ENCODE results near the gene FXR2. TPM values are rescaled to one million over a fixed set of nuclear protein-coding genes. Genes with fewer than 3 reads are reported as not detected.

The FXR2 gene
- total and polyA plus RNA-seq, 4 donors, result 6.8 to 18.3 (median 14.8) TPM

- peak; percentile 6 for TF ChIP-seq CTCF (IDR thresholded peaks at IDR 0.05; ENCODE audit: low read depth, low read length, missing input control)
- no peak for TF ChIP-seq RAD21 (IDR thresholded peaks at IDR 0.05)
- H3K27ac ChIP-seq (ENCODE audit: low read depth in 1 of 2, low read length in 2 of 2), result peak within 1 kb of the TSS; percentile 57 to 74
Measured at GRCh38 chr17:7548585-7549400, 65.9 kb downstream of the FXR2 start, which contains the start of gene TNFSF12. TSS of gene TNFSF12 (plus strand) at chr17:7549058. CDS start at chr17:7549154, 96 bp downstream.

GRCh38 chr17:7544911-7545310 is 69.8 kb downstream of the FXR2 start:
- WGBS, result 69% methylated on average over 6 of the region's 6 CpGs
- H3K27ac ChIP-seq (ENCODE audit: low read depth in 1 of 2, low read length in 2 of 2), result no peak overlapping the region
- no peak overlapping the region for H3K4me3 ChIP-seq (ENCODE audit: low read depth in 1 of 3, low read length in 3 of 3)
- TF ChIP-seq NR2F2 (IDR thresholded peaks at IDR 0.05) (no peak), RXRA (IDR thresholded peaks at IDR 0.05) (no peak), TAF1 (conservative IDR thresholded peaks at IDR 0.05) (no peak), FOXA1 (IDR thresholded peaks at IDR 0.05) (no peak), MAX (IDR thresholded peaks at IDR 0.05) (no peak), JUND (IDR thresholded peaks at IDR 0.05) (no peak), ZBTB33 (IDR thresholded peaks at IDR 0.05) (no peak), YY1 (IDR thresholded peaks at IDR 0.05) (no peak), HNF4G (IDR thresholded peaks at IDR 0.05) (no peak), GABPA (IDR thresholded peaks at IDR 0.05 in 1 of 2, conservative IDR thresholded peaks at IDR 0.05 in 1 of 2) (no peak)
- H3K36me3 ChIP-seq (ENCODE audit: control insufficient read depth in 4 of 4, insufficient read depth in 3 of 4, low read depth in 1 of 4, low read length in 3 of 4), result no peaks in the 10 kb centered on the region
- H3K9ac ChIP-seq (ENCODE audit: low read depth in 1 of 2, low read length in 2 of 2), result no peak overlapping the region
- H3K4me1 ChIP-seq (ENCODE audit: control insufficient read depth in 4 of 4, insufficient read depth in 4 of 4, low read length in 3 of 4), result peaks cover 2 to 14% (median 8%) of the 10 kb centered on the region in 4 donors
- no peaks in the 10 kb centered on the region for H3K9me3 ChIP-seq (ENCODE audit: control insufficient read depth in 4 of 4, low read length in 3 of 4)
- no peak for DNase-seq (ENCODE audit: low spot score)
- H3K27me3 ChIP-seq (ENCODE audit: control insufficient read depth in 4 of 4, insufficient read depth in 4 of 4, low read length in 3 of 4), result no peaks in the 10 kb centered on the region

More at GRCh38 chr17:7548585-7549400, 65.9 kb downstream of the FXR2 start, which contains the start of gene TNFSF12:
- peaks cover 0 to 17% (median 8%) of the 10 kb centered on the region in 4 donors for H3K4me1 ChIP-seq (ENCODE audit: control insufficient read depth in 4 of 4, insufficient read depth in 4 of 4, low read length in 3 of 4)
- H3K4me3 ChIP-seq (ENCODE audit: low read depth in 1 of 3, low read length in 3 of 3), result peak within 1 kb of the TSS; percentile 59 to 66 (median 62)
- peak within 1 kb of the TSS; percentile 75 to 78 for H3K9ac ChIP-seq (ENCODE audit: low read depth in 1 of 2, low read length in 2 of 2)
- H3K36me3 ChIP-seq (ENCODE audit: control insufficient read depth in 4 of 4, insufficient read depth in 3 of 4, low read depth in 1 of 4, low read length in 3 of 4), result no peaks in the 10 kb centered on the region
- no peaks in the 10 kb centered on the region for H3K9me3 ChIP-seq (ENCODE audit: control insufficient read depth in 4 of 4, low read length in 3 of 4)
- DNase-seq (ENCODE audit: low spot score), result no peak
- no peaks in the 10 kb centered on the region for H3K27me3 ChIP-seq (ENCODE audit: control insufficient read depth in 4 of 4, insufficient read depth in 4 of 4, low read length in 3 of 4)
- 7% methylated on average over 65 of the region's 65 CpGs for WGBS

Small RNA genes lying within 50 kb of the gene (small RNA-seq; reads per million reads assigned to genes)
- not detected for gene CD68
- gene SNORA48, result not detected
- not detected for gene SNORD10

Other genes with a start within 250 kb of the FXR2 start
- gene TNK1, start 233.8 kb downstream of the FXR2 start, total RNA-seq, result 1 to 10 TPM in 1 of 2 donors, under 1 TPM in 1; 0.05 to 3.2 TPM
- gene TNK1, start 233.8 kb downstream of the FXR2 start, polyA plus RNA-seq, result 1 to 10 TPM; 1.9 to 3.5 TPM
- gene PLSCR3, start 220.4 kb downstream of the FXR2 start, total RNA-seq, result 1 to 10 TPM; 2.8 to 4.2 TPM
- gene PLSCR3, start 220.4 kb downstream of the FXR2 start, polyA plus RNA-seq, result 10 to 100 TPM in 1 of 2 donors, 1 to 10 TPM in 1; 4.0 to 10.9 TPM
- 100 to 1,000 TPM in 1 of 2 donors, 10 to 100 TPM in 1; 30.0 to 130 TPM for gene TMEM256, start 210.8 kb downstream of the FXR2 start, total RNA-seq
- 10 to 100 TPM; 95.6 to 99.8 TPM for gene TMEM256, start 210.8 kb downstream of the FXR2 start, polyA plus RNA-seq
- 1 to 10 TPM in 1 of 2 donors, under 1 TPM in 1; 0.47 to 1.3 TPM for gene NLGN2, start 207.1 kb downstream of the FXR2 start, total RNA-seq
- gene NLGN2, start 207.1 kb downstream of the FXR2 start, polyA plus RNA-seq, result 1 to 10 TPM in 1 of 2 donors, under 1 TPM in 1; 0.24 to 2.4 TPM
- gene SPEM1, start 194.6 kb downstream of the FXR2 start, total RNA-seq, result not detected
- not detected for gene SPEM1, start 194.6 kb downstream of the FXR2 start, polyA plus RNA-seq
- not detected for gene SPEM2, start 189.3 kb downstream of the FXR2 start, total RNA-seq
- gene SPEM2, start 189.3 kb downstream of the FXR2 start, polyA plus RNA-seq, result not detected
- not detected for gene SPEM3, start 186.0 kb downstream of the FXR2 start, total RNA-seq
- gene SPEM3, start 186.0 kb downstream of the FXR2 start, polyA plus RNA-seq, result not detected
- gene TMEM102, start 179.5 kb downstream of the FXR2 start, total RNA-seq, result 1 to 10 TPM; 1.6 to 2.9 TPM
- 1 to 10 TPM; 1.6 to 3.3 TPM for gene TMEM102, start 179.5 kb downstream of the FXR2 start, polyA plus RNA-seq
- gene FGF11, start 175.4 kb downstream of the FXR2 start, total RNA-seq, result under 1 TPM; 0.19 to 0.25 TPM
- gene FGF11, start 175.4 kb downstream of the FXR2 start, polyA plus RNA-seq, result under 1 TPM; 0.17 to 0.21 TPM
- 1 to 10 TPM; 4.2 to 7.4 TPM for gene CHRNB1, start 169.8 kb downstream of the FXR2 start, total RNA-seq
- gene CHRNB1, start 169.8 kb downstream of the FXR2 start, polyA plus RNA-seq, result 10 to 100 TPM in 1 of 2 donors, 1 to 10 TPM in 1; 7.0 to 11.5 TPM
- gene ZBTB4, start 135.3 kb downstream of the FXR2 start, total RNA-seq, result 1 to 10 TPM; 4.6 to 6.0 TPM
- 1 to 10 TPM; 1.5 to 5.7 TPM for gene ZBTB4, start 135.3 kb downstream of the FXR2 start, polyA plus RNA-seq
- not detected for gene SLC35G6, start 133.5 kb downstream of the FXR2 start, total RNA-seq
- not detected for gene SLC35G6, start 133.5 kb downstream of the FXR2 start, polyA plus RNA-seq
- gene POLR2A, start 130.5 kb downstream of the FXR2 start, total RNA-seq, result 10 to 100 TPM; 53.5 to 54.4 TPM
- gene POLR2A, start 130.5 kb downstream of the FXR2 start, polyA plus RNA-seq, result 10 to 100 TPM; 13.3 to 16.2 TPM
- 1 to 10 TPM; 4.2 to 5.7 TPM for gene TNFSF12, start 65.8 kb downstream of the FXR2 start, total RNA-seq
- gene TNFSF12, start 65.8 kb downstream of the FXR2 start, polyA plus RNA-seq, result 10 to 100 TPM in 1 of 2 donors, 1 to 10 TPM in 1; 5.2 to 13.1 TPM
- 1 to 10 TPM; 1.4 to 4.6 TPM for gene TNFSF13, start 56.1 kb downstream of the FXR2 start, total RNA-seq
- 1 to 10 TPM; 4.4 to 9.3 TPM for gene TNFSF13, start 56.1 kb downstream of the FXR2 start, polyA plus RNA-seq
- gene SENP3, start 53.0 kb downstream of the FXR2 start, total RNA-seq, result 10 to 100 TPM; 21.3 to 29.2 TPM
- gene SENP3, start 53.0 kb downstream of the FXR2 start, polyA plus RNA-seq, result 10 to 100 TPM in 1 of 2 donors, 1 to 10 TPM in 1; 4.9 to 18.2 TPM
- 10 to 100 TPM; 15.8 to 50.4 TPM for gene CD68, start 35.3 kb downstream of the FXR2 start, total RNA-seq
- 10 to 100 TPM; 14.2 to 88.6 TPM for gene CD68, start 35.3 kb downstream of the FXR2 start, polyA plus RNA-seq
- gene MPDU1, start 31.0 kb downstream of the FXR2 start, total RNA-seq, result 100 to 1,000 TPM in 1 of 2 donors, 10 to 100 TPM in 1; 71.6 to 111 TPM
- 100 to 1,000 TPM in 1 of 2 donors, 10 to 100 TPM in 1; 55.3 to 136 TPM for gene MPDU1, start 31.0 kb downstream of the FXR2 start, polyA plus RNA-seq
- under 1 TPM in 1 of 2 donors, not detected in 1; 0.17 TPM for gene SOX15, start 24.8 kb downstream of the FXR2 start, total RNA-seq
- under 1 TPM; 0.06 to 0.33 TPM for gene SOX15, start 24.8 kb downstream of the FXR2 start, polyA plus RNA-seq
- 10 to 100 TPM; 25.9 to 53.8 TPM for gene SAT2, start 12.9 kb upstream of the FXR2 start, total RNA-seq
- 100 to 1,000 TPM; 158 to 181 TPM for gene SAT2, start 12.9 kb upstream of the FXR2 start, polyA plus RNA-seq
- 10 to 100 TPM in 1 of 2 donors, 1 to 10 TPM in 1; 3.5 to 15.3 TPM for gene SHBG, start 15.2 kb upstream of the FXR2 start, total RNA-seq
- 10 to 100 TPM; 29.0 to 61.6 TPM for gene SHBG, start 15.2 kb upstream of the FXR2 start, polyA plus RNA-seq
- 1 to 10 TPM in 1 of 2 donors, under 1 TPM in 1; 0.33 to 8.3 TPM for gene ATP1B2, start 36.0 kb upstream of the FXR2 start, total RNA-seq
- 1 to 10 TPM in 1 of 2 donors, under 1 TPM in 1; 0.53 to 3.4 TPM for gene ATP1B2, start 36.0 kb upstream of the FXR2 start, polyA plus RNA-seq
- 10 to 100 TPM; 12.3 to 18.4 TPM for gene TP53, start 72.6 kb upstream of the FXR2 start, total RNA-seq
- 10 to 100 TPM in 1 of 2 donors, 1 to 10 TPM in 1; 8.3 to 13.0 TPM for gene TP53, start 72.6 kb upstream of the FXR2 start, polyA plus RNA-seq
- 1 to 10 TPM; 1.8 to 3.3 TPM for gene WRAP53, start 73.6 kb upstream of the FXR2 start, total RNA-seq
- 1 to 10 TPM; 2.3 to 3.0 TPM for gene WRAP53, start 73.6 kb upstream of the FXR2 start, polyA plus RNA-seq
- gene EFNB3, start 90.3 kb upstream of the FXR2 start, total RNA-seq, result under 1 TPM; 0.33 to 0.50 TPM
- gene EFNB3, start 90.3 kb upstream of the FXR2 start, polyA plus RNA-seq, result under 1 TPM; 0.19 to 0.80 TPM
- under 1 TPM; under 0.01 to 0.25 TPM for gene DNAH2, start 102.8 kb upstream of the FXR2 start, total RNA-seq
- gene DNAH2, start 102.8 kb upstream of the FXR2 start, polyA plus RNA-seq, result under 1 TPM; 0.03 to 0.07 TPM
- 10 to 100 TPM in 1 of 2 donors, 1 to 10 TPM in 1; 3.5 to 11.5 TPM for gene KDM6B, start 219.3 kb upstream of the FXR2 start, total RNA-seq
- 1 to 10 TPM; 2.5 to 3.2 TPM for gene KDM6B, start 219.3 kb upstream of the FXR2 start, polyA plus RNA-seq
- gene TMEM88, start 240.2 kb upstream of the FXR2 start, total RNA-seq, result 1 to 10 TPM in 1 of 2 donors, under 1 TPM in 1; 0.65 to 4.0 TPM
- 1 to 10 TPM; 3.3 to 4.6 TPM for gene TMEM88, start 240.2 kb upstream of the FXR2 start, polyA plus RNA-seq
- gene NAA38, start 242.7 kb upstream of the FXR2 start, total RNA-seq, result 10 to 100 TPM; 24.3 to 72.0 TPM
- gene NAA38, start 242.7 kb upstream of the FXR2 start, polyA plus RNA-seq, result 100 to 1,000 TPM in 1 of 2 donors, 10 to 100 TPM in 1; 41.6 to 118 TPM
- 10 to 100 TPM in 1 of 2 donors, 1 to 10 TPM in 1; 4.4 to 12.0 TPM for gene CYB5D1, start 243.1 kb upstream of the FXR2 start, total RNA-seq
- gene CYB5D1, start 243.1 kb upstream of the FXR2 start, polyA plus RNA-seq, result 1 to 10 TPM; 2.5 to 8.8 TPM

Measured in liver (tissue), 10 donors.